Smooth muscle cell (in vitro differentiated cells): ENCODE data around the gene BCAP31. TPM values are rescaled to one million over a fixed set of nuclear protein-coding genes. Genes with fewer than 3 reads are reported as not detected.
"Not testable (repeated sequence)": the region's sequence is repeated elsewhere in the genome, so short reads cannot be mapped to it uniquely, and the experiment has no call there.

Experiments
- DNase-seq: peaks from one replicate; lab custom pipeline; 2025; ENCODE audit not compliant: unreplicated experiment; lab: John Stamatoyannopoulos, UW
- H2AFZ ChIP-seq: fragments of 200-600 bp; sonication (generic); 2 replicates; pipeline ENCODE4 v1.6.0; 2016; ENCODE audit warnings: antibody characterized with exemption, low read depth, mild to moderate bottlenecking
- H3F3A ChIP-seq: fragments of 200-600 bp; sonication (generic); 2 replicates; pipeline ENCODE4 v1.6.0; 2017; ENCODE audit warnings: antibody characterized with exemption, low read depth
- H3K27ac ChIP-seq: fragments of 200-600 bp; sonication (generic); 2 replicates; pipeline ENCODE4 v1.5.1; 2016; ENCODE audit warnings: low read depth, mild to moderate bottlenecking
- H3K27me3 ChIP-seq: fragments of 200-600 bp; sonication (generic); 2 replicates; pipeline ENCODE4 v1.6.1; 2016; ENCODE audit warnings: low read depth, mild to moderate bottlenecking
- H3K36me3 ChIP-seq: fragments of 200-600 bp; sonication (generic); 2 replicates; pipeline ENCODE4 v1.5.1; 2016; ENCODE audit warnings: low read depth
- H3K4me1 ChIP-seq: fragments of 200-600 bp; sonication (generic); 2 replicates; pipeline ENCODE4 v1.5.1; 2016; ENCODE audit warnings: low read depth
- H3K4me2 ChIP-seq: fragments of 200-600 bp; sonication (generic); 2 replicates; pipeline ENCODE4 v1.6.0; 2016; ENCODE audit warnings: mild to moderate bottlenecking
- H3K4me3 ChIP-seq: fragments of 200-600 bp; sonication (generic); 2 replicates; pipeline ENCODE4 v1.5.1; 2016; ENCODE audit warnings: mild to moderate bottlenecking
- H3K79me2 ChIP-seq: fragments of 200-600 bp; sonication (generic); 2 replicates; pipeline ENCODE4 v1.6.0; 2016; ENCODE audit warnings: low read depth, mild to moderate bottlenecking
- H3K9ac ChIP-seq: fragments of 200-600 bp; sonication (generic); 2 replicates; pipeline ENCODE4 v1.6.0; 2016; ENCODE audit warnings: low read depth
- H3K9me3 ChIP-seq: fragments of 200-600 bp; sonication (generic); replicated peaks from 2 replicates; pipeline ENCODE4 v1.5.1; 2016; ENCODE audit warnings: low read depth
- H4K20me1 ChIP-seq: fragments of 200-600 bp; sonication (generic); 2 replicates; pipeline ENCODE4 v1.6.0; 2016; ENCODE audit warnings: low read depth
- CTCF ChIP-seq: fragments of 200-600 bp; sonication (generic); IDR thresholded peaks from 2 replicates; pipeline ENCODE4 v1.5.1; 2017; ENCODE audit warnings: borderline replicate concordance, mild to moderate bottlenecking, antibody characterized with exemption; ENCODE audit not compliant: insufficient read depth, poor library complexity, severe bottlenecking
- WGBS: methylation state at CpG from one replicate; pipeline ENCODE4 v1.1.7; 2016; ENCODE audit warnings: low lambda C conversion rate; 5-methylcytosine and 5-hydroxymethylcytosine counted together
- polyA plus RNA-seq: library from polyadenylated mRNA; unstranded; fragments of >200 nt; fragmentation: Nextera tagmentation; extraction: Ambion mirVana; gene quantifications from 2 replicates; pipeline ENCODE4 v1.2.1, GENCODE V29; 2016
- total RNA-seq: library from RNA; depleted of rRNA; stranded (reverse); fragments of >200 nt; gene quantifications from 2 replicates; pipeline ENCODE4 v1.2.3, GENCODE V29; 2014

The BCAP31 gene
- total and polyA plus RNA-seq, 2 experiments from 2014 or later: 139 to 207 TPM

- Histone ChIP-seq H3K4me3 (no peak overlapping the region), H4K20me1 (peaks cover 21% of the 10 kb centered on the region), H3K36me3 (no peaks in the 10 kb centered on the region), H3K4me1 (no peaks in the 10 kb centered on the region), H3K4me2 (no peak overlapping the region), H3K27me3 (no peaks in the 10 kb centered on the region), H3K27ac (no peak overlapping the region), H3F3A (no peaks in the 10 kb centered on the region), H3K79me2 (no peaks in the 10 kb centered on the region), H3K9me3 (no peaks in the 10 kb centered on the region), H2AFZ (no peak overlapping the region), H3K9ac (no peak overlapping the region)
- TF ChIP-seq CTCF: no peak
- no peak for DNase-seq
- 90% methylated on average over 16 of the region's 23 CpGs for WGBS
Measured at GRCh38 chrX:153694687-153695270, 29.4 kb downstream of the BCAP31 start.

- H4K20me1 ChIP-seq: peaks cover 26% of the 10 kb centered on the region
- not testable (repeated sequence) for H3K36me3 ChIP-seq, H3K9me3 ChIP-seq, H3K4me1 ChIP-seq, H2AFZ ChIP-seq, H3K4me2 ChIP-seq, DNase-seq, H3K27me3 ChIP-seq, H3K27ac ChIP-seq, H3K9ac ChIP-seq, H3F3A ChIP-seq, H3K4me3 ChIP-seq, H3K79me2 ChIP-seq
- WGBS: 89% methylated on average over 16 of the region's 16 CpGs
Measured at GRCh38 chrX:153694256-153694655, 29.9 kb downstream of the BCAP31 start.

GRCh38 chrX:153693216-153694086 lies 30.7 kb downstream of the BCAP31 start:
- H3K4me2 ChIP-seq: no peak overlapping the region
- H3K36me3 ChIP-seq: no peaks in the 10 kb centered on the region
- no peak overlapping the region for H3K4me3 ChIP-seq
- 89% methylated on average over 23 of the region's 31 CpGs for WGBS
- DNase-seq: no peak
- H3F3A ChIP-seq: no peaks in the 10 kb centered on the region
- H3K9me3 ChIP-seq: no peaks in the 10 kb centered on the region
- no peak overlapping the region for H2AFZ ChIP-seq
- H3K9ac ChIP-seq: no peak overlapping the region
- no peak overlapping the region for H3K27ac ChIP-seq
- no peaks in the 10 kb centered on the region for H3K79me2 ChIP-seq
- peaks cover 27% of the 10 kb centered on the region for H4K20me1 ChIP-seq
- H3K4me1 ChIP-seq: no peaks in the 10 kb centered on the region
- no peaks in the 10 kb centered on the region for H3K27me3 ChIP-seq
- no peak for TF ChIP-seq CTCF

DNA sequence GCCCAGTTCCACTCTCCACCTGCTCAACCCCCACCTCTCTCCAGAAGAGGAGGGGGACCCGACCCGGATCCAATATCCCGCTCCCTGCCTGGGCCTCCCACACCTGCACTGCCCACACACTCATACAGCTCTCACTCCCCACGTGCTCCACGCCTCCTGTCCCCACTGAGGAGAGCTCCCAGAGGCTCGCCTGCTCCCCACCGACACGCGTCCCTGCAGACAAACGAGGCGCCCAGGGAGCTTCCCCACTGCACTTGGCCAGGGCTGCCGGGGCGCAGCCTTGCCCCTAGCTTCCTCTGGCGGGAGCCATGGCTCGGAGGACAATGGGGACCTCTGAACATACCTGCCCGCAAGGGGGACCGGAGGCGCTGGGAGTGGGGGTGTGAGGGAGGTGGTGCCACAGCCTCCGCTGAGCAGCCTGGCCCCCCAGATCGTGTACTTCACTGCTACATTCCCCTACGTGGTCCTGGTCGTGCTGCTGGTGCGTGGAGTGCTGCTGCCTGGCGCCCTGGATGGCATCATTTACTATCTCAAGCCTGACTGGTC lies 31.5 kb downstream of the BCAP31 start:
- Histone ChIP-seq H2AFZ (no peak overlapping the region), H4K20me1 (peaks cover 27% of the 10 kb centered on the region), H3K27ac (no peak overlapping the region), H3K9ac (no peak overlapping the region), H3F3A (no peaks in the 10 kb centered on the region), H3K9me3 (no peaks in the 10 kb centered on the region), H3K4me3 (no peak overlapping the region), H3K79me2 (no peaks in the 10 kb centered on the region), H3K4me1 (no peaks in the 10 kb centered on the region), H3K4me2 (no peak overlapping the region), H3K27me3 (no peaks in the 10 kb centered on the region), H3K36me3 (no peaks in the 10 kb centered on the region)
- no peak for DNase-seq
- WGBS: 89% methylated on average over 24 of the region's 24 CpGs
- TF ChIP-seq CTCF: no peak
